Measurements from ENCODE around the gene VCAN.

DNA sequence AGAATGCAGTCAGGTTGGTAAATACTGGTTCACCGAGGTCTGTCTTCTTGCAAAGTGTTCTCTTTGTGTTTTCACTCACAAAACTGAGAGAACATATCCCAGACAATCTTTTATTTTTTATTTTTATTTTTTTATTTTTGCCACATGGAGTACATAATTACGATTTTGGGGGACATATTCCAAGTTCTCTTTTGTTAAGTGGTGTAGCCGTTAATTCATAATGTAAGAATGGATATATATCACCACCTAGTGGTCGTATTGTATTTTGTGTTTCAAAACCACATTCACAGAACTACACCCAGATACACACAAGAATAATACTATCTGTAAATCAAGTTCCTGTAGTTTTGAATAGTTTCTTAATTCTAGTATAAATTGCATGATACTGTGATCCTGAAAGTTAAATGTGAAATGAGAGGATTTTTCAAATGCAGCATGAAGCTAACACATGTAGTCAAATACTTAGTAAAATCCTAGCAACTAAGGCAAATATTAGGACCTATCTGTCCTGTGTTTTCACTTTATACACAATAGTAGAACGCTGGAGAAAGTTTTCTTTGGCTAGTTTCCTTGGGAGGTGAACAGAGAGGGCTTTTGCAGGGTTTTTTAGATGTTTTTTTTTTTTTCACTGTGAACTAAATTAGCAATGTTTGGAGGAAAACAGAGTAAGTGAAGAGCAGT lies 92.7 kb downstream of the VCAN start:
- TF ChIP-seq, protein P1, sequence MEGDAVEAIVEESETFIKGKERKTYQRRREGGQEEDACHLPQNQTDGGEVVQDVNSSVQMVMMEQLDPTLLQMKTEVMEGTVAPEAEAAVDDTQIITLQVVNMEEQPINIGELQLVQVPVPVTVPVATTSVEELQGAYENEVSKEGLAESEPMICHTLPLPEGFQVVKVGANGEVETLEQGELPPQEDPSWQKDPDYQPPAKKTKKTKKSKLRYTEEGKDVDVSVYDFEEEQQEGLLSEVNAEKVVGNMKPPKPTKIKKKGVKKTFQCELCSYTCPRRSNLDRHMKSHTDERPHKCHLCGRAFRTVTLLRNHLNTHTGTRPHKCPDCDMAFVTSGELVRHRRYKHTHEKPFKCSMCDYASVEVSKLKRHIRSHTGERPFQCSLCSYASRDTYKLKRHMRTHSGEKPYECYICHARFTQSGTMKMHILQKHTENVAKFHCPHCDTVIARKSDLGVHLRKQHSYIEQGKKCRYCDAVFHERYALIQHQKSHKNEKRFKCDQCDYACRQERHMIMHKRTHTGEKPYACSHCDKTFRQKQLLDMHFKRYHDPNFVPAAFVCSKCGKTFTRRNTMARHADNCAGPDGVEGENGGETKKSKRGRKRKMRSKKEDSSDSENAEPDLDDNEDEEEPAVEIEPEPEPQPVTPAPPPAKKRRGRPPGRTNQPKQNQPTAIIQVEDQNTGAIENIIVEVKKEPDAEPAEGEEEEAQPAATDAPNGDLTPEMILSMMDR (IDR thresholded peaks at IDR 0.05; ENCODE audit: insufficient read depth, low read depth, low read length): peak; percentile 49
- no peak for TF ChIP-seq EZH2 (IDR thresholded peaks at IDR 0.05; ENCODE audit: insufficient read depth, low read length)

Data from astrocyte (in vitro differentiated cells and primary cell).